ENCODE data around the gene GAS2L3. TPM values are rescaled to one million over a fixed set of nuclear protein-coding genes. Genes with fewer than 3 reads are reported as not detected.

The GAS2L3 gene
- total and polyA plus RNA-seq, 9 of the 15 experiments (the other 6 are each of a cell fraction or from before 2014, with no cell fraction given), result 1.5 to 9.8 (median 3.5) TPM

- TF ChIP-seq HINFP (tag; conservative IDR thresholded peaks at IDR 0.05; ENCODE audit: low read depth) (no peak), BCOR (IDR thresholded peaks at IDR 0.05) (no peak), RFX7 (CRISPR knock-in tag; IDR thresholded peaks at IDR 0.05) (no peak), NFYB (IDR thresholded peaks at IDR 0.05; ENCODE audit: extremely low read depth, insufficient read length) (no peak), CCNT2 (IDR thresholded peaks at IDR 0.05; ENCODE audit: borderline replicate concordance, extremely low read depth, insufficient read length, low read depth, low read length) (no peak), TCF7 (IDR thresholded peaks at IDR 0.05; ENCODE audit: borderline replicate concordance) (no peak), TAF1 (IDR thresholded peaks at IDR 0.05; ENCODE audit: control insufficient read depth, extremely low read depth, insufficient read depth, low read length, severe bottlenecking) (no peak)
These were observed 100.8 kb downstream of the GAS2L3 start (continued) for GRCh38 chr12:100674036-100674888.

Small RNAs within 50 kb of the gene (small RNA-seq; reads per million reads assigned to genes)
- gene AC010200.2, result not detected

Other genes starting within 250 kb of the GAS2L3 start
- not detected in 2 replicates for gene SLC17A8, start 216.6 kb upstream of the GAS2L3 start, total RNA-seq (2014; rRNA removed)
- not detected in 2 replicates for gene SLC17A8, start 216.6 kb upstream of the GAS2L3 start, total RNA-seq (2014; rRNA removed; fragmentation: Illumina TruSeq; extraction: Trizol)
- not detected in 2 replicates for gene SLC17A8, start 216.6 kb upstream of the GAS2L3 start, total RNA-seq (2015; rRNA removed; fragmentation: Illumina TruSeq; extraction: Trizol)
- gene SLC17A8, start 216.6 kb upstream of the GAS2L3 start, total RNA-seq (2021), result not detected in 2 replicates
- gene SLC17A8, start 216.6 kb upstream of the GAS2L3 start, polyA plus RNA-seq (2011; rRNA removed), result not detected in 2 replicates
- gene SLC17A8, start 216.6 kb upstream of the GAS2L3 start, polyA plus RNA-seq (2014; fragmentation: Illumina TruSeq; extraction: Trizol), result not detected in 2 replicates
- gene SLC17A8, start 216.6 kb upstream of the GAS2L3 start, polyA plus RNA-seq (2014; fragmentation: Nextera tagmentation; extraction: Ambion mirVana), result not detected
- 0.03 TPM in 1 of 2 replicates, not detected in the other for gene SLC17A8, start 216.6 kb upstream of the GAS2L3 start, polyA plus RNA-seq (2014; rRNA removed)
- not detected in 2 replicates for gene NR1H4, start 99.8 kb upstream of the GAS2L3 start, total RNA-seq (2014; rRNA removed)
- gene NR1H4, start 99.8 kb upstream of the GAS2L3 start, total RNA-seq (2014; rRNA removed; fragmentation: Illumina TruSeq; extraction: Trizol), result not detected in 2 replicates
- gene NR1H4, start 99.8 kb upstream of the GAS2L3 start, total RNA-seq (2015; rRNA removed; fragmentation: Illumina TruSeq; extraction: Trizol), result not detected in 2 replicates
- gene NR1H4, start 99.8 kb upstream of the GAS2L3 start, total RNA-seq (2021), result 0.11 TPM in 1 of 2 replicates, not detected in the other
- gene NR1H4, start 99.8 kb upstream of the GAS2L3 start, polyA plus RNA-seq (2011; rRNA removed), result not detected in 2 replicates
- not detected in 2 replicates for gene NR1H4, start 99.8 kb upstream of the GAS2L3 start, polyA plus RNA-seq (2014; fragmentation: Illumina TruSeq; extraction: Trizol)
- under 1 TPM in 1 of 2 experiments, not detected in 1; 0.03 TPM for gene NR1H4, start 99.8 kb upstream of the GAS2L3 start, polyA plus RNA-seq (2014; fragmentation: Nextera tagmentation; extraction: Ambion mirVana)
- not detected in 2 replicates for gene NR1H4, start 99.8 kb upstream of the GAS2L3 start, polyA plus RNA-seq (2014; rRNA removed)
- gene ANO4, start 221.1 kb downstream of the GAS2L3 start, total RNA-seq (2014; rRNA removed), result not detected in 2 replicates
- gene ANO4, start 221.1 kb downstream of the GAS2L3 start, total RNA-seq (2014; rRNA removed; fragmentation: Illumina TruSeq; extraction: Trizol), result not detected in 2 replicates
- gene ANO4, start 221.1 kb downstream of the GAS2L3 start, total RNA-seq (2015; rRNA removed; fragmentation: Illumina TruSeq; extraction: Trizol), result not detected in 2 replicates
- not detected in 2 replicates for gene ANO4, start 221.1 kb downstream of the GAS2L3 start, total RNA-seq (2021)
- not detected in 2 replicates for gene ANO4, start 221.1 kb downstream of the GAS2L3 start, polyA plus RNA-seq (2011; rRNA removed)
- gene ANO4, start 221.1 kb downstream of the GAS2L3 start, polyA plus RNA-seq (2014; fragmentation: Illumina TruSeq; extraction: Trizol), result not detected in 2 replicates
- not detected for gene ANO4, start 221.1 kb downstream of the GAS2L3 start, polyA plus RNA-seq (2014; fragmentation: Nextera tagmentation; extraction: Ambion mirVana)
- gene ANO4, start 221.1 kb downstream of the GAS2L3 start, polyA plus RNA-seq (2014; rRNA removed), result not detected in 2 replicates